ENCODE data around the gene PCSK1. TPM values are rescaled to one million over a fixed set of nuclear protein-coding genes. Genes with fewer than 3 reads are reported as not detected.

PCSK1 gene
- total RNA-seq, 4 donors from 2014 or later: 0.62 to 1.6 (median 0.92) TPM; not detected in 1

- no peak overlapping the region for H3K27ac ChIP-seq
- H3K9me3 ChIP-seq: no peaks in the 10 kb centered on the region
- no peak overlapping the region for H3K4me3 ChIP-seq
- H3K4me1 ChIP-seq: no peaks in the 10 kb centered on the region
- ATAC-seq: no peak
- TF ChIP-seq POLR2A (IDR thresholded peaks at IDR 0.05): no peak
- H3K36me3 ChIP-seq: no peaks in the 10 kb centered on the region
- no peaks in the 10 kb centered on the region for H3K27me3 ChIP-seq
These were observed 55.5 kb downstream of the PCSK1 start for GRCh38 chr5:96377597-96377996.

GRCh38 chr5:96377167-96377566, 55.9 kb downstream of the PCSK1 start:
- TF ChIP-seq EP300 (IDR thresholded peaks at IDR 0.05) (no peak), CTCF (IDR thresholded peaks at IDR 0.05) (no peak)

GRCh38 chr5:96374653-96375052, 58.4 kb downstream of the PCSK1 start:
- no peak for ATAC-seq
- no peaks in the 10 kb centered on the region for H3K36me3 ChIP-seq
- H3K4me3 ChIP-seq: no peak overlapping the region
- H3K9me3 ChIP-seq: no peaks in the 10 kb centered on the region
- WGBS, 2 donors (ENCODE audit: low coverage in 1 of 2): 92 to 93% methylated on average over 3 to 5 of the region's 5 CpGs
- no peak for TF ChIP-seq CTCF (IDR thresholded peaks at IDR 0.05)
- no peak for TF ChIP-seq POLR2A (IDR thresholded peaks at IDR 0.05)
- TF ChIP-seq EP300 (IDR thresholded peaks at IDR 0.05): no peak
- TF ChIP-seq POLR2AphosphoS5 (IDR thresholded peaks at IDR 0.05): no peak
- no peak overlapping the region for H3K27ac ChIP-seq
- no peaks in the 10 kb centered on the region for H3K4me1 ChIP-seq
- no peaks in the 10 kb centered on the region for H3K27me3 ChIP-seq

More at GRCh38 chr5:96377167-96377566, 55.9 kb downstream of the PCSK1 start:
- no peaks in the 10 kb centered on the region for H3K36me3 ChIP-seq
- 90 to 100% methylated on average over 1 of the region's 2 CpGs for WGBS, 2 donors (ENCODE audit: low coverage in 1 of 2)
- H3K27ac ChIP-seq: no peak overlapping the region
- no peak overlapping the region for H3K4me3 ChIP-seq
- no peaks in the 10 kb centered on the region for H3K27me3 ChIP-seq
- no peak for ATAC-seq
- H3K4me1 ChIP-seq: no peaks in the 10 kb centered on the region
- H3K9me3 ChIP-seq: no peaks in the 10 kb centered on the region

- WGBS, 2 donors (ENCODE audit: low coverage in 1 of 2): 83 to 92% methylated on average over 4 of the region's 4 CpGs
- Histone ChIP-seq H3K27ac (no peak overlapping the region), H3K4me1 (no peaks in the 10 kb centered on the region), H3K36me3 (no peaks in the 10 kb centered on the region), H3K9me3 (no peaks in the 10 kb centered on the region), H3K4me3 (no peak overlapping the region), H3K27me3 (no peaks in the 10 kb centered on the region)
- ATAC-seq: no peak
- no peak for TF ChIP-seq EP300 (IDR thresholded peaks at IDR 0.05)
- no peak for TF ChIP-seq POLR2AphosphoS5 (IDR thresholded peaks at IDR 0.05)
- no peak for TF ChIP-seq POLR2A (IDR thresholded peaks at IDR 0.05)
- TF ChIP-seq CTCF (IDR thresholded peaks at IDR 0.05): no peak
These were observed 59.7 kb downstream of the PCSK1 start for GRCh38 chr5:96373381-96373733.

- Histone ChIP-seq H3K27me3 (no peaks in the 10 kb centered on the region), H3K4me1 (no peaks in the 10 kb centered on the region), H3K4me3 (no peak overlapping the region), H3K27ac (no peak overlapping the region), H3K36me3 (no peaks in the 10 kb centered on the region), H3K9me3 (no peaks in the 10 kb centered on the region)
- TF ChIP-seq CTCF (IDR thresholded peaks at IDR 0.05): no peak
- TF ChIP-seq POLR2A (IDR thresholded peaks at IDR 0.05): no peak
- no peak for TF ChIP-seq POLR2AphosphoS5 (IDR thresholded peaks at IDR 0.05)
- no peak for TF ChIP-seq EP300 (IDR thresholded peaks at IDR 0.05)
- no peak for ATAC-seq
- WGBS, 2 donors (ENCODE audit: low coverage in 1 of 2): 14 to 96% methylated on average over 1 to 2 of the region's 2 CpGs
These were observed 60.2 kb downstream of the PCSK1 start for GRCh38 chr5:96372726-96373380.

Measured in gastroesophageal sphincter (tissue), 4 donors.